ENCODE data around the gene BCL2L11.
A peak's percentile ranks its signal among the peaks of the same experiment; 100 is the strongest.

The BCL2L11 gene

GRCh38 chr2:111160758-111161157 lies 40.0 kb downstream of the BCL2L11 start:
- no peak for TF ChIP-seq CTCF (IDR thresholded peaks at IDR 0.05; ENCODE audit: low read length, missing control alignments)
- peak; percentile 88 for DNase-seq (ENCODE audit: low read depth)
- no peak overlapping the region for H3K4me3 ChIP-seq (replicated peaks; ENCODE audit: low read depth, low read length)

- TF ChIP-seq CTCF (IDR thresholded peaks at IDR 0.05; ENCODE audit: low read length, missing control alignments), result no peak
- no peak overlapping the region for H3K4me3 ChIP-seq (replicated peaks; ENCODE audit: low read depth, low read length)
- DNase-seq (ENCODE audit: low read depth), result no peak
Measured at GRCh38 chr2:111161971-111162370, 41.3 kb downstream of the BCL2L11 start.

GRCh38 chr2:111162718-111163331 lies 42.1 kb downstream of the BCL2L11 start:
- TF ChIP-seq CTCF (IDR thresholded peaks at IDR 0.05; ENCODE audit: low read length, missing control alignments), result no peak
- no peak overlapping the region for H3K4me3 ChIP-seq (replicated peaks; ENCODE audit: low read depth, low read length)
- DNase-seq (ENCODE audit: low read depth), result peak; percentile 22

- no peak for TF ChIP-seq CTCF (IDR thresholded peaks at IDR 0.05; ENCODE audit: low read length, missing control alignments)
- DNase-seq (ENCODE audit: low read depth), result no peak
- H3K4me3 ChIP-seq (replicated peaks; ENCODE audit: low read depth, low read length), result no peak overlapping the region
Measured at GRCh38 chr2:111164078-111164477, 43.4 kb downstream of the BCL2L11 start.

- TF ChIP-seq CTCF (IDR thresholded peaks at IDR 0.05; ENCODE audit: low read length, missing control alignments), result no peak
- DNase-seq (ENCODE audit: low read depth), result no peak
- H3K4me3 ChIP-seq (replicated peaks; ENCODE audit: low read depth, low read length), result no peak overlapping the region
Measured at GRCh38 chr2:111165084-111165483, 44.4 kb downstream of the BCL2L11 start.

- no peak for DNase-seq (ENCODE audit: low read depth)
- TF ChIP-seq CTCF (IDR thresholded peaks at IDR 0.05; ENCODE audit: low read length, missing control alignments), result no peak
- no peak overlapping the region for H3K4me3 ChIP-seq (replicated peaks; ENCODE audit: low read depth, low read length)
Measured at GRCh38 chr2:111166115-111166514, 45.4 kb downstream of the BCL2L11 start.
